GM18951 (cell line): ENCODE data around the gene IGF1R.

Experiments
- POLR2A ChIP-seq: IDR thresholded peaks from 4 replicates; pipeline ENCODE4 v1.6.1; 2011; ENCODE audit warnings: mild to moderate bottlenecking; ENCODE audit not compliant: insufficient read length, insufficient read depth; ENCODE audit errors: extremely low read depth
- in situ Hi-C: fragments of 300-500 bp; cut with MboI; formaldehyde crosslinking; loops from one replicate; pipeline ENCODE4 v1.12.0; 2022; ENCODE audit warnings: low sequenced_read_pairs, mixed read lengths, inconsistent platforms; ENCODE audit not compliant: unreplicated experiment

Gene IGF1R

DNA sequence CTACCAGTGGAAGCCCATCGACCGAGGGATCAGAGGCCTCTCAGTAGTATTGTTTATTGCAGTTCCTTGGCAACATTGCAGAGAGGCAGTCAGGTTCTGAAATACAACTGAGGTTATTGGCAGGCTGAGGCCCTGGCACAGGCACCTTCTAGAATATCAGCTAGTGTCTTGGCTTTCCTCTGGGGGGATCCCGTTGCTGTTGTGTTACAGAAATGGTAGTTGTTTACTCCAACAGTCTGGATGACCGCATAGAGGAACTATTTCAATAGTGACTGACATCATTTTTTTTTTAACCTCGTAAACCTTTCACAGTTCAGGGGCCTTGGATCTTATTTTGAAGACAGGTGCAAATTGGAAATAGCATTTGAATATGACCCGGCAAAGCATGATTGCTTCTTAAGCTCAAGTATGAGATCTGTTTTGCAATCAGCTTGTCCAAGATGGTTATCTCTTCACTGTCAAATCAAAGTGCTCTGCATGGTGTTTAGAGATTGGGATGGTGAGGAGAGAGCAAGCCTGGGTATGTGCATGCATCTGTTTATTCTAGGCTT lies 295.3 kb downstream of the IGF1R start:
- no peak for TF ChIP-seq POLR2A
- in situ Hi-C loops = no loop called here

DNA sequence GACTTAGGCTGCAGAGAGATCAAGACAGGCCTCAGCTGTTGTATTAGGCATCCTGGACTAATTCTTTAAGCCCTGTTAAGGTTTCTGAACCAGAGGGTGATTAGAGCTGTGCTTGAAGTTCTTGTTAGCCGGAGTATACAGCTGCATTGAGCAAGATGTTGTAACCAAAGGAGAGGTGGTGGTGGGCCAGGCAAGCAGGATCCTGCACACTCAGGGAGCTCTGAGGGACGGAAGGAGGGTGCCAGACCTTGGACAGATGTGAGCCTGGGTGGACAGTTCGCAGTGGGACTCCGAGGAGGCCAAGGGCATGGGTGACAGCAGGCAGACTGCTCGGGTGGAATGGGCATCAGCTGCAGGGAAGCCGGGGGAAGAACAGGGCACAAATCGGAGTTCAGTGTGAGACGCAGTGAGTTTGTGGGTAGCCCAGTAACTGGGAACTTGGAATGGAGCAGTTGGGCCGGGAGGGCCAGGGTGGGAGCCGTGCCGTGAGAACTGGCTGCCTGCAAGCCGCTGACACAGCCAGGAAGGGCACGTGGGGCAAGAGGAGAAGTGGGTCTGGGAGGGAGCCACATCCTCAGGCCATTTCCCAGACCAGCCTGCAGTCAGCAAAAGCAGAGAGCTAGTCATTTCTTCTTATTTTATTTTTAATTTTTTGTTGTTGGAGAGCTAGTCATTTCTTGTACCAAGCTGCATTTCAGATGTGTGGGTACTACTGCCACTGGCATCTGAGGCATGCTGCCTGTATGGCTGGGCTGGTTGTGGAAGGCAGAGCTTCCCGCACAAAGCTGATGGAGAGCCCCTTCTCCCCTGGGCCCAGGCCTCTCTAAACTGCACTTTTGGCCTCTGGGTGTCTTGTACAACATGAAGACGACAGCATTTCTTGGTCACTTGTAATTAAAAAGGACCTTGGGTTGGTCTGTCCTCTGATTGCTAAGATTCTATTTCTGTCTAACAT lies 298.2 kb downstream of the IGF1R start:
- TF ChIP-seq POLR2A = no peak
- in situ Hi-C loops = no loop called here

DNA sequence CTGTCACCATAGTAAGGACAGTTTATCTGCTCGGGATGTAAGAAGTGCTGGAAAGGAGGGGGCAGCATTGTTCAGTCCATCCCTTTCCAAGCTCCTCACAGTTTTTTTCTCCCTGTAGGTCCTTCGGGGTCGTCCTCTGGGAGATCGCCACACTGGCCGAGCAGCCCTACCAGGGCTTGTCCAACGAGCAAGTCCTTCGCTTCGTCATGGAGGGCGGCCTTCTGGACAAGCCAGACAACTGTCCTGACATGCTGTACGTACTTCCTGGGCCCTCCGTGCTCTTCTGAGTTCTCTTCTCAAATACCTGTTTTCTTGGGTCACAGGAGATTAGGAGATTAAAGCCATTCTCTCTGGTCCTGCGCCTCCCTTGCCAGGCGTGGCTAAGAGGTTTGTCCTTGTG lies 300.1 kb downstream of the IGF1R start:
- in situ Hi-C loops = no loop called here

DNA sequence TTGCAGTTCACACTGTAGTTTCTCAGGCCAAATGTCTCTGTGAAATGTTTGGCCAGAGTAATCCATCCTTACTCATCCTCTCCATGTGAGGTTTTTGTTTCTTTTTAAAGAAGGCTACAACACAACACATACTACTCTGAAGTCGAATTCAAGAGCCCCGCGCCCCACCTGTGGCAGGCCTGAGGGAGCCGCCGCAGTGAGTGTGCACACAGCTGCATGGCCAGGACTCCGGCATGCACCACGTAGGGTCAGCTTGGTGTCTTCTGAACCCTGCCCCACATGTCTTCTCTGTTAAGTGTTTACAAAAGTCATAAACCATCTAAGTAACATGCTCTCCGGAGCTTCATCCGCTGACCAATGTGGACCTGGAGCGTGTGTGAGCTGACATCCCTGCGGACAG lies 300.6 kb downstream of the IGF1R start:
- TF ChIP-seq POLR2A = no peak
- in situ Hi-C loops = no loop called here

More for the DNA sequence above, 300.1 kb downstream of the IGF1R start:
- TF ChIP-seq POLR2A = no peak

DNA sequence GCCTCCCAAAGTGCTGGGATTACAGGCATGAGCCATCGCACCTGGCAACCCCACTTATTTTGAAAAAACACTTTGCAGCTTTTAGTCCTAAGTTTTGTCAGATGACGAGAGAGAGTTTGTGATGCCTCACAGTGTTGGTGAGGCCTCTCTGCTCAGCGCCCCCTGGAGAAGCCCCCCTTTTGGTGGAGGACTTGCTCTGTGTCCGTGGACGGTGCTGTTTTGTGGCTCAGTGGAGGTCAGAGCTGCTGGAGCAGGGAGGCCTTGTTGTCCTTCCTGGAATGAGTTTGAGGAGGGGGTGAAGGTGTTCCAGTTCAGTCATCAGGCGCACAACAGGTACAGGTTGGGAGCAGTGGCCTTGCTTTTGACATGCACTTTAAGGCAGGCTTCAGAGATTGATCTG lies 301.3 kb downstream of the IGF1R start:
- no peak for TF ChIP-seq POLR2A
- in situ Hi-C loops = no loop called here

DNA sequence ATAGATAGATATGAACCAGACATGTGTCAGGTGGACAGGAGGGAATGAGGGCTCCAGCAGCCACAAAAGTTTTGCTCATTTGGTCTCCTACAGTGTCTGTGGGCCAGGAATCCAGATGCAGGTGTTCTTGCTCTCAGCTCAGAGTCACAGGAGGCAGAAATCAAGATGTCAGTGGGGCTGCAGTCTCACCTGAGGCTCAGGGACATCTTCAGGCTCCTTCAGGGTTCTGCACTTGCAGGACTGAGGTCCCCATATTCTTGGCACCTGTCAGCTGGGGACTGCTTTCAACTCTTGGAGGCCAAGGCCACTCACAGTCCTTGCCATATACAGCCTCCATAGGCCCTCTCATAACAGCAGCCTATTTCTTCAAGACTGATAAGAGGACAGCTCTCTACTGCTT lies 301.9 kb downstream of the IGF1R start:
- in situ Hi-C loops = no loop called here
- no peak for TF ChIP-seq POLR2A

DNA sequence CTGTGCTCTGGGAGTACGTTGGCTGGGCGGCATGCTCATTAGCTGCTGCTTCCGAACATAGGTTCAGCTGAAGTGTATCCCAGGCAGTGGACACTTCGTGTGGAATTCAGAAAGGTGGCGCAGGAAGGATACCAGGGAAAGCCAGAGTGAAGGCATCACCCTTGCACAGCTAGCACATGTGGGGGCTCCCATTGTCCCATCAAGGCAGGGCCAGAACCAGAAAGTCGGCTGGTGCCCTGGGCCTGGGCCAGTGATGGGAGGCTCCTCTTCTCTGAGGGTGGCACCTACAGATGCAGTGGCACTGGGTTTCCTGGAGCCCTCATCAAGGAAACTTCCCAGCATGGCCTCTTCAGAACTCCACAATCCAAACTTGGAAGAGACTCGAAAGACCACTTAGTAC lies 302.7 kb downstream of the IGF1R start:
- in situ Hi-C loops = no loop called here
- TF ChIP-seq POLR2A = no peak

DNA sequence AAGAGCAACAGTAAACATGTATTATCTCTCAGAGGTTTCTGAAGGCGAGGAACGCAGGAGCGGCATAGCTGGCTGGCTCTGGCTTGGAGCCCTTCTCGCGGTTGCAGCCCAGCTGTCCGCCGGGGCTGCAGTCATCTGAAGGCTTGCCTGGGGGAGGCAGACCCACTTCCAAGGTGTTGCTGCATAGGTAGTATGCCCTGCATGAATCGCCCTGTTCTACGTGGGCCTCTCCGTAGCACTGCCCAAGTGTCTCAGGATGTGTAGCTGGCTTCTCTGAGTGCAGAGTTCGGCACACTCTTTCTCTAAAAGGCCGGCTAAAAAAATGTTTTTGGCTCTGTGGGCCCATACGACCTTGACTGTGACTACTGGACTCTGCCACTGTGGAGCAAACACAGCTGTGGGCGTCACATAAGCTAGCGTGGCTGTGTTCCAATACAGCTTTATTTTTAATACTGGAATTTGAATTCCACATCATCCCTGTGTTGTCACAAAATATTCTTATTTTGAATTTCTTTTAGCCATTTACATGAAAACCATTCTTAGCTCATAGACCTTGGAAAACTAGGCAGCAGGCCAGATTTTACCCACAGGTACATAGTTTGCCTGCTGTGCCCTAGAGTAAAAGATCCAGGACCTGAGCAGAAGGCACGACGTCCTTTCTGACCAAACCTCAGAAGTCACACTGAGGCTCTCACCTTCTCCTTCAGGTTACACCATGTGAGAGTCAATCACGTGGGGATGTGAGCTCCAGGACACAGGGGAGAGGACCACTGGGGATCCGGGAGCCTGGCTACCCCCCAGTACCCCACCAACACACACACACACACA lies 303.4 kb downstream of the IGF1R start:
- in situ Hi-C loops = no loop called here
- TF ChIP-seq POLR2A = no peak

DNA sequence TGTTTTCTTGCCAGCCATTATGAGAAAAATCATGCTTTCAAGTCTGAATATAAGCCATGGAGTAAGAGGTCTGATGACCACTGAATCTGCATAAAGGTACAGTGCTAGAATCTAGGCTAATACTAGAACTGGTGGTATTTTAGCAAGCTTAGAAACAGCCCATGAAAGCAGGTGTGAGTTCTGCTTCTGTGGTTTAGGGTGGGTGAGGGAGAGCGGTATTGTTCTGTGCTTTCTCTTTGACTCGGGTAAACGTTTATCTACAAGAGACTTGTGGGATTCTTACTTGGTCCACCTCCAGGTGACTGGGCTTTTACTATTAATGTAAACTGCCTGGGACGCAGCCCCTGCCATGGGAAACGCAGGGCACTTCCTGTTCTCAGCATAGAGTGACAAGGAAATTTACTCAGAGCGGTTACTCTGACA lies 304.1 kb downstream of the IGF1R start:
- TF ChIP-seq POLR2A = no peak
- in situ Hi-C loops = no loop called here

DNA sequence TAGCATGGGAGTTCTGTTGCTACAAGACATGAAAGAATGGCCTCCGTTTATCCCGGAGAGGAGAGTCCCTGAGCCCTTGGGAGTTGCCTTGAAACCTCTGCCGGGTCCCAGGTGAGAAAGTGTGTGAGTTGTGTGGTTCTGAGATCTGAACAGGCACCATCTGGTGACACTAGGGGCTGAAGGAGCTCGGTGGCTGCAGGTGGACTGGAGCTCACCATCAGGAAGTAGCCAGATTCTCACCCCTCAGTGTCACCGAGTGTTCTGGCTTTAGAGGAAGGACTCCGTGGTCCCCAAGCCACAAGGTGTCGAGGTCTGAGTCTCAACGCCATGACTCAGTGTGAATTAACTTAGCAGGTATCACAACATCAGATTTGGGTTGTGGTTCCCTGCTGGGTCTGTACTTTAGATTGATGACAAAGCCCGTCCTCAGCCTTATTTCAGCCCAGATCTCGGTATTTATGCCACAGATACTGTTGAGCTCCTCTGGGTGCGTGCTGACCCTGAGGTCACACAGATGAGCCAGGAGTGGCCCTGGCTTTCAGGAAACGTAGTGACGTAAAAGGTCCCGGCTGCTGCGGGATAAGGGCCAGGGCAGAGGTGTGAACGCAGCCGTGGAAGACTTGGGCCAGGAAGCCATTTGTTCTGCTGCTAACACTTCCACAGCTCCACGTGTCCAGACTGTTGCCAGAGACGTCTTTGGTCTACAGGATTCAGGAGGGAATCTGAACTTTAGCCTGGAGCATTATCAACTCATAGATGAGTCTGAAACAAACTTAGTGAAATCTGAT lies 304.9 kb downstream of the IGF1R start:
- TF ChIP-seq POLR2A = no peak
- in situ Hi-C loops = no loop called here

DNA sequence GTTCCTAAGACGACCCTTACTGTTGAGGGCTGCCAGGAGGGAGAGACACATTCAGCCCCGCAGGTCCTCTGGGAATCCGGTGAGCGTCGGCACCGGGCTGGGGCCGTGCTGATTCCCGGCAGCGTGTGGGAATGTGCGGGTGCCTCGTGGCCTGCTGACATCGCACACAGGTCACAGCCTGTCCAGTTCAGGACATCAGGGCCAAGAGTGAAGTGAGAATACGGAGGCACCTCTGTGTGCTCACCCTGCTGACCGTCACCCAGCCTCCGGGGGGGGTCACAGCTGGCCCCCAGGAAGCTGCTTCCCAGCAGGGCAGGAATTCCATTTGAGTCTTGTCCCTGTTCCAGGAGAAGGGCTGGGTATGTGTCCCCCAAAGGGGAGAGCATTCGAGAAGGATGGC lies 305.6 kb downstream of the IGF1R start:
- in situ Hi-C loops = no loop called here
- TF ChIP-seq POLR2A = no peak

DNA sequence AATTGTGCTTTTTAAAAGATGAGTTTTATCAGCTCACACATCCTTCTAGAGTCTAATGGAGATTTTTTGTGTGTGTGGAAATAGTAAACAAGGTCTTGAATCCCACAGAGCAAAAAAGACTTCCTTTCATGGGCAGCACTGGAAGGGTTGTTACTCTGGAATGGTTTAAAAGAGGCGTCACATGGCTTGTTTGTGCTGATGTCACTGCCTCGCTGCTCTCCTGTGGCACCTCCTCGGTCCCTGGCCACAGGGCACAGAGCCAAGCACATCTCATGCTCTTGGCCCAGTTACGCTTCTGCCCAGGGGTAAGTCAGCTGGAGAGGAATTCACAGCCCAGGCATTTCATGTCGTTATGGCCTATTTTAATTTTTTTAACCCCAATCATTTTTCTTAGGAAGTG lies 306.1 kb downstream of the IGF1R start:
- TF ChIP-seq POLR2A = no peak
- in situ Hi-C loops = no loop called here

DNA sequence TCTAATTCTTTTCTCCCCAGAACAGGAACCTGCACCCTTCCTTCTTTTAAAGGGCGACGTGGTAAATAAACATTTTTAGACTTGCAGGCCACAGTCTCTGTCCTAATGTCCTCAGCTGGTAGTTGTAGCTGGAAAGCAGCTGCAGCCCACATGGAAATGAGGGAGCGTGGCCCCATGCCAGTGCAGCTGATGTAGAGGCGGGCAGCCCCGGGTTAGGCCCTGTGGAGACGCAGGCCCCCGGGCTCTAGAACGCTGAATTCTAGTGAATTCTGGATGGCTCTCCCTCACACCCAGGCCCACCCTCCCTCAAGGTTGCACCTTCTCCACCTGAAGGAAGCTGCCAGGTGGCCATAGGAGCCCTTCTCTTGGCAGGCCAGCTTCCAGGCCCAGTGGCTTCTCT lies 307.0 kb downstream of the IGF1R start:
- TF ChIP-seq POLR2A = no peak
- in situ Hi-C loops = no loop called here
